Daoy (cell line): ENCODE data around the gene PTPRO. TPM values are rescaled to one million over a fixed set of nuclear protein-coding genes. Genes with fewer than 3 reads are reported as not detected.

ENCODE experiments used
- DNase-seq: peaks from one replicate; pipeline ENCODE4 v3.0.0-alpha.2; 2015; ENCODE audit warnings: low read depth
- total RNA-seq: library from RNA; depleted of rRNA; stranded (reverse); fragments of >200 nt; shearing (Covaris generic); gene quantifications from 2 replicates; pipeline ENCODE4 v1.2.3, GENCODE V29; 2014

PTPRO gene
- total RNA-seq, 1 experiment from 2014 or later, result 3.0 TPM

GRCh38 chr12:15346488-15346887 is 24.2 kb downstream of the PTPRO start:
- no peak for DNase-seq

GRCh38 chr12:15350643-15351042 is 28.3 kb downstream of the PTPRO start:
- no peak for DNase-seq

GRCh38 chr12:15355766-15356165 is 33.5 kb downstream of the PTPRO start:
- DNase-seq, result no peak

- no peak for DNase-seq
These were observed 34.6 kb downstream of the PTPRO start for GRCh38 chr12:15356951-15357364.

GRCh38 chr12:15364221-15365160 is 42.2 kb downstream of the PTPRO start:
- peak; percentile 21 for DNase-seq

GRCh38 chr12:15368812-15369211 is 46.5 kb downstream of the PTPRO start:
- no peak for DNase-seq

- DNase-seq, result no peak
These were observed 50.0 kb downstream of the PTPRO start for GRCh38 chr12:15372352-15372751.

GRCh38 chr12:15387772-15388171 is 65.5 kb downstream of the PTPRO start:
- no peak for DNase-seq

- DNase-seq, result no peak
These were observed 67.3 kb downstream of the PTPRO start for GRCh38 chr12:15389561-15389960.

- no peak for DNase-seq
These were observed 70.7 kb downstream of the PTPRO start for GRCh38 chr12:15393037-15393436.

- DNase-seq, result no peak
These were observed 71.7 kb downstream of the PTPRO start for GRCh38 chr12:15393995-15394394.

- DNase-seq, result no peak
These were observed 82.2 kb downstream of the PTPRO start for GRCh38 chr12:15404485-15404884.

- DNase-seq, result no peak
These were observed 83.3 kb downstream of the PTPRO start for GRCh38 chr12:15405606-15406005.

- DNase-seq, result no peak
These were observed 84.7 kb downstream of the PTPRO start for GRCh38 chr12:15407025-15407424.

- no peak for DNase-seq
These were observed 89.5 kb downstream of the PTPRO start for GRCh38 chr12:15411842-15412241.

GRCh38 chr12:15417691-15418090 is 95.4 kb downstream of the PTPRO start:
- DNase-seq, result no peak

GRCh38 chr12:15423629-15424028 is 101.3 kb downstream of the PTPRO start:
- DNase-seq, result peak; percentile 56

GRCh38 chr12:15427913-15428312 is 105.6 kb downstream of the PTPRO start:
- DNase-seq, result no peak

GRCh38 chr12:15428632-15429031 is 106.3 kb downstream of the PTPRO start:
- DNase-seq, result no peak

GRCh38 chr12:15429262-15429661 is 107.0 kb downstream of the PTPRO start:
- DNase-seq, result no peak

- DNase-seq, result no peak
These were observed 113.3 kb downstream of the PTPRO start for GRCh38 chr12:15435597-15435996.

- DNase-seq, result no peak
These were observed 117.2 kb downstream of the PTPRO start for GRCh38 chr12:15439459-15439858.

- no peak for DNase-seq
These were observed 120.7 kb downstream of the PTPRO start for GRCh38 chr12:15443050-15443449.

- DNase-seq, result no peak
These were observed 121.3 kb downstream of the PTPRO start for GRCh38 chr12:15443611-15444010.
